ENCODE measurements around the gene LCN9.

GRCh38 chr9:135704483-135704882 lies 41.4 kb downstream of the LCN9 start:
- TF ChIP-seq POLR2A (IDR thresholded peaks at IDR 0.05; ENCODE audit: low read length) (no peak), GATA1 (IDR thresholded peaks at IDR 0.05; ENCODE audit: low read depth, low read length) (no peak)
